Skeletal muscle satellite cell (primary cell): ENCODE results near the gene CETN2.

Experiments used
- H3K27me3 ChIP-seq: 2 replicates; pipeline ENCODE4 v1.7.0; 2013; ENCODE audit warnings: low read length; ENCODE audit not compliant: control insufficient read depth, insufficient read depth
- H3K36me3 ChIP-seq: 2 replicates; pipeline ENCODE4 v1.7.0; 2013; ENCODE audit warnings: mild to moderate bottlenecking, control low read depth, low read length; ENCODE audit not compliant: insufficient read depth
- H3K4me1 ChIP-seq: 2 replicates; pipeline ENCODE4 v1.7.0; 2013; ENCODE audit warnings: low read length; ENCODE audit not compliant: control insufficient read depth, insufficient read depth
- H3K4me2 ChIP-seq: 2 replicates; pipeline ENCODE4 v1.7.0; 2013; ENCODE audit warnings: mild to moderate bottlenecking, low read length
- H3K4me3 ChIP-seq: 2 replicates; pipeline ENCODE4 v1.7.0; 2013; ENCODE audit warnings: low read length
- H3K9ac ChIP-seq: 2 replicates; pipeline ENCODE4 v1.7.0; 2013; ENCODE audit warnings: mild to moderate bottlenecking, low read depth, low read length, moderate library complexity
- H3K9me3 ChIP-seq: replicated peaks from 2 replicates; pipeline ENCODE4 v1.7.0; 2013; ENCODE audit warnings: mild to moderate bottlenecking, control low read depth, low read length

CETN2 gene

GRCh38 chrX:152824841-152825374 is 5.6 kb downstream of the CETN2 start:
- Histone ChIP-seq H3K4me1 (peaks cover 2% of the 10 kb centered on the region), H3K9ac (no peak overlapping the region), H3K36me3 (peaks cover 7% of the 10 kb centered on the region), H3K27me3 (no peaks in the 10 kb centered on the region), H3K4me3 (no peak overlapping the region), H3K4me2 (no peak overlapping the region), H3K9me3 (no peaks in the 10 kb centered on the region)

DNA sequence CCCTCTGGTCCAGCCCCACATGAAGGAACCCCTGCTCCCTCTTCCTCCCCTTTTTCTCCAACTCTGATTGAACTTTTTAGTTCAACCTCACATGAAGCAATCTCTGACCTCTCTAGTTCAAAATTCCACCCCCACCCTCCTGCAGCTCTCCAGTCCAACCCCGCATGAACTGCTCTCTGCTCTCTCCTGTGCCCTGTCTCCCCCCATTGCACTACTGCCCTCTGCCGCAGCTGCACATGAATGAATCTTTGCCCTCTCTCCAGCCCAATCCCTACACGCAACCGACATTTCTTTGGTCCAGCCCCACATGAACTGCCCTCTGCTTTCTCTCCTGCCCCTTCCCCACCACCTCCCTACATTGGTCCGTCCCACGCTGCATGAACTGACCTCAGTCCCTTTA is 6.9 kb downstream of the CETN2 start:
- no peaks in the 10 kb centered on the region for H3K9me3 ChIP-seq
- H3K36me3 ChIP-seq, result peaks cover 7% of the 10 kb centered on the region
- H3K4me2 ChIP-seq, result no peak overlapping the region
- no peak overlapping the region for H3K4me3 ChIP-seq
- H3K4me1 ChIP-seq, result peaks cover 8% of the 10 kb centered on the region
- H3K9ac ChIP-seq, result no peak overlapping the region
- no peaks in the 10 kb centered on the region for H3K27me3 ChIP-seq

- Histone ChIP-seq H3K4me3 (no peak overlapping the region), H3K4me2 (no peak overlapping the region), H3K27me3 (no peaks in the 10 kb centered on the region), H3K4me1 (peaks cover 8% of the 10 kb centered on the region), H3K36me3 (peaks cover 2% of the 10 kb centered on the region), H3K9me3 (no peaks in the 10 kb centered on the region), H3K9ac (no peak overlapping the region)
Measured at GRCh38 chrX:152822383-152823086, 8.0 kb downstream of the CETN2 start.

GRCh38 chrX:152821145-152821765 is 9.3 kb downstream of the CETN2 start:
- no peaks in the 10 kb centered on the region for H3K9me3 ChIP-seq
- no peaks in the 10 kb centered on the region for H3K27me3 ChIP-seq
- no peaks in the 10 kb centered on the region for H3K36me3 ChIP-seq
- no peak overlapping the region for H3K9ac ChIP-seq
- H3K4me2 ChIP-seq, result no peak overlapping the region
- H3K4me3 ChIP-seq, result no peak overlapping the region
- peaks cover 8% of the 10 kb centered on the region for H3K4me1 ChIP-seq

DNA sequence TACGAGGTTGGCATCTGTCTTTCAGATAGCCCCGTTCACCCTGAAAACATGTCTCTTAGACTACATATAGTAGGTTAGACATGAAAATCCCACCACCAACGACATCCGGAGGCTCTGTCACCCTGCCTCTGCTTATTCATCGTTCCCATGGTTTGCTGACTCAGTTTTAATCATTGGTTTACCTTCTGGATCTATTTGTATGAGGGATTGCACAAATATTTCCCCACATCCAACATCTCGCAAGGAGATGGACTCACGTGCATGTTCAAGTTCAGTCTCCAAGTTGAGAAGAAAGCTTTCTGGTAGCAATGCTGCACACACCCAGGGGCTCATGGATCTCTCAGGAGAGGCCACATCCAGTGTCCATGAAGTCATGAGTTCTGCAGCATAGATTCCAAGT is 10.8 kb downstream of the CETN2 start:
- no peaks in the 10 kb centered on the region for H3K36me3 ChIP-seq
- H3K4me3 ChIP-seq, result no peak overlapping the region
- no peaks in the 10 kb centered on the region for H3K27me3 ChIP-seq
- no peak overlapping the region for H3K9ac ChIP-seq
- peak overlapping the region; percentile 55 for H3K4me2 ChIP-seq
- no peaks in the 10 kb centered on the region for H3K9me3 ChIP-seq
- H3K4me1 ChIP-seq, result peaks cover 8% of the 10 kb centered on the region

GRCh38 chrX:152819266-152819665 is 11.3 kb downstream of the CETN2 start:
- no peak overlapping the region for H3K4me3 ChIP-seq
- H3K9ac ChIP-seq, result no peak overlapping the region
- H3K4me2 ChIP-seq, result peak overlapping the region; percentile 55
- peaks cover 8% of the 10 kb centered on the region for H3K4me1 ChIP-seq
- no peaks in the 10 kb centered on the region for H3K36me3 ChIP-seq
- no peaks in the 10 kb centered on the region for H3K9me3 ChIP-seq
- H3K27me3 ChIP-seq, result no peaks in the 10 kb centered on the region

DNA sequence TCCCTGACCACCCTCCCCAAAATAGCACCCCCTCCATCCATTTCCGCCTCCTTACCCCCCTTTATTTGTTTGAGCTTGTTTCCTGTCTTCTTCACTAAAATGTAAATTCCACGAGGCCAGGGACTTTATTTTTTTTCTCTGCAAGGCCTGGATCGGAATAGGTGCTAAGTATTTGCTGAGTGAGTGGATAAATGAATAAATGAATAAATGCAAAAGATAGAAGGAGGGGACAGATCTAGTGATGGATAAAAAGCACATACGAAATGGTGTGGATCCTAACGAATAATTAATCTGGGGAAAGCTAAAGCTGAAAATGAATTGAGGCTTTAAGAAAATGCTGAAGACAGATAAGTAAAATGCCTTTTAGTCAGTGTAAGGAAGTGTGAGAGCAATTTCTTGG is 12.2 kb downstream of the CETN2 start:
- Histone ChIP-seq H3K9ac (no peak overlapping the region), H3K27me3 (peaks cover 3% of the 10 kb centered on the region), H3K9me3 (no peaks in the 10 kb centered on the region), H3K4me1 (peaks cover 8% of the 10 kb centered on the region), H3K4me2 (no peak overlapping the region), H3K4me3 (no peak overlapping the region), H3K36me3 (no peaks in the 10 kb centered on the region)

DNA sequence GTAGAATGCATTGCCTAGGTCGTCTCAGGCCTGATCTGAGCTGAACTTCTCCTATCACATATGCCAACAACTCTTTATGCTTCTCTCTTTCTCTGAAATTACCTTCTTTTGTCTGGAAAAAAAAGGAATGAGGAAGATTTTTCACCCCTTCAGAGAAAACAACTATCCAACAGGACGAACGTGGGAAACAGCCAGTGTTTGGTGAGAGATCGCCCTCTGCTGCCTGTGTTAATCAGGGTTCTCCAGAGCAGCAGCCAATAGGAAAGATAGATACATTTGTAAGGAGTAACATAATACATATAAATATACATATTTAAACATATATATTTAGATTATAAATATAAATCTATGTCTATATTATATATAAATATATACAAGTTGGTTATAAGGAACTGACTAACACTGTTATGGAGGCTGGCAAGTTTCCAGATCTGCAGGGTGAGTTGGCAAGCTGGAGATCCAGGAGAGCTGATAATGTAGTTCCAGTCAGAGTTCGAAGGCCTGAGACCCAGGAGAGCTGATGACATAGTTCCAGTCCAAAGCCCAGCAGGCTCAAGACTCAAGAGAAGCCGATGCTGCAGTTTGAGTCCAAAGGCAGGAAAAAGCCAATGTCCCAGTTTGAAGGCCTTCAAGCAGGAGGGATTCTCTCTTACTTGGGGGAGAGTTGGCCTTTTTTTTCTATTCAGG is 13.3 kb downstream of the CETN2 start:
- peaks cover 3% of the 10 kb centered on the region for H3K27me3 ChIP-seq
- no peak overlapping the region for H3K4me2 ChIP-seq
- H3K9ac ChIP-seq, result no peak overlapping the region
- H3K36me3 ChIP-seq, result no peaks in the 10 kb centered on the region
- peaks cover 8% of the 10 kb centered on the region for H3K4me1 ChIP-seq
- H3K9me3 ChIP-seq, result no peaks in the 10 kb centered on the region
- no peak overlapping the region for H3K4me3 ChIP-seq

GRCh38 chrX:152814048-152814447 is 16.5 kb downstream of the CETN2 start:
- no peaks in the 10 kb centered on the region for H3K9me3 ChIP-seq
- no peaks in the 10 kb centered on the region for H3K4me1 ChIP-seq
- no peaks in the 10 kb centered on the region for H3K36me3 ChIP-seq
- no peak overlapping the region for H3K4me2 ChIP-seq
- H3K4me3 ChIP-seq, result no peak overlapping the region
- peaks cover 3% of the 10 kb centered on the region for H3K27me3 ChIP-seq
- no peak overlapping the region for H3K9ac ChIP-seq

DNA sequence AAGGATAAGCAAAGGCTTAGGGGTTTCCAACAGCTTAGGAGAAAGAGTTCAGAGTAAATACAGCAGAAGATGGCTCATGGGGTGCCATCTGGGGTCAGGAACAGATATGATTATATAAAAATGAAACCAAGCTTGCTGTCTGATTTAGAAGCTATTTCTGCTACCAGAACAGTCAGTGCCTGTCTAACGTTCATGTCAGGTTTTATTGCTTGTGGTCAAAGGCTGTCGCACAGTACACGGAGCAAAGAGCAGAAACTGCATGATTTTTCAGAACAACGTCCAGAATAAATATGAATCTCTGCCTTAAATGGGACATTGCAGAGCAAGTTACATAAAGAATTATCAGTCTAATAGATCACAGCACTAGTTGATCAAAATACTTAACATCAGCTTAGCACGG is 17.4 kb downstream of the CETN2 start:
- H3K4me1 ChIP-seq, result no peaks in the 10 kb centered on the region
- H3K27me3 ChIP-seq, result peaks cover 3% of the 10 kb centered on the region
- H3K9ac ChIP-seq, result no peak overlapping the region
- no peaks in the 10 kb centered on the region for H3K36me3 ChIP-seq
- no peaks in the 10 kb centered on the region for H3K9me3 ChIP-seq
- H3K4me3 ChIP-seq, result no peak overlapping the region
- H3K4me2 ChIP-seq, result no peak overlapping the region

GRCh38 chrX:152810403-152810802 is 20.2 kb downstream of the CETN2 start:
- Histone ChIP-seq H3K9me3 (no peaks in the 10 kb centered on the region), H3K36me3 (no peaks in the 10 kb centered on the region), H3K4me2 (no peak overlapping the region), H3K4me1 (no peaks in the 10 kb centered on the region), H3K27me3 (peaks cover 3% of the 10 kb centered on the region), H3K4me3 (no peak overlapping the region), H3K9ac (no peak overlapping the region)
